Endometrium (tissue), 2 donors: ENCODE measurements around the gene OR6J1.
"Not testable (repeated sequence)": the region's sequence is repeated elsewhere in the genome, so short reads cannot be mapped to it uniquely, and the experiment has no call there.

Experiments
- FAIRE-seq: peaks from 2 replicates; lab custom pipeline; 2012; peaks lifted over from hg19 to GRCh38; lab: Jason Lieb, UNC
- donor health status: control.
- donor health status: control.

Gene OR6J1

GRCh38 chr14:22650960-22651521 is 6.9 kb upstream of the OR6J1 start:
- no peak for FAIRE-seq

GRCh38 chr14:22650046-22650739 is 6.0 kb upstream of the OR6J1 start:
- no peak for FAIRE-seq

- no peak for FAIRE-seq
Measured at GRCh38 chr14:22648506-22648905, 4.4 kb upstream of the OR6J1 start.

GRCh38 chr14:22646570-22647254 is 2.6 kb upstream of the OR6J1 start:
- FAIRE-seq, result no peak

GRCh38 chr14:22641846-22642245 is 2.3 kb downstream of the OR6J1 start:
- no peak for FAIRE-seq

GRCh38 chr14:22640192-22640591 is 4.0 kb downstream of the OR6J1 start:
- no peak for FAIRE-seq

GRCh38 chr14:22635980-22636379 is 8.2 kb downstream of the OR6J1 start:
- not testable (repeated sequence) for FAIRE-seq

GRCh38 chr14:22634233-22634900 is 9.8 kb downstream of the OR6J1 start:
- no peak for FAIRE-seq

- FAIRE-seq, result no peak
Measured at GRCh38 chr14:22630486-22630885, 13.7 kb downstream of the OR6J1 start.

- FAIRE-seq, result no peak
Measured at GRCh38 chr14:22630066-22630465, 14.1 kb downstream of the OR6J1 start.

GRCh38 chr14:22629361-22629760 is 14.8 kb downstream of the OR6J1 start:
- no peak for FAIRE-seq

GRCh38 chr14:22627506-22628263 is 16.5 kb downstream of the OR6J1 start:
- no peak for FAIRE-seq

- FAIRE-seq, result no peak
Measured at GRCh38 chr14:22626590-22626989, 17.6 kb downstream of the OR6J1 start.

GRCh38 chr14:22623047-22623446 is 21.1 kb downstream of the OR6J1 start:
- no peak for FAIRE-seq

GRCh38 chr14:22622255-22622654 is 21.9 kb downstream of the OR6J1 start:
- FAIRE-seq, result no peak

- FAIRE-seq, result not testable (repeated sequence)
Measured at GRCh38 chr14:22615765-22616164, 28.4 kb downstream of the OR6J1 start.

- FAIRE-seq, result no peak
Measured at GRCh38 chr14:22614240-22614799, 29.8 kb downstream of the OR6J1 start.

GRCh38 chr14:22613736-22614239 is 30.4 kb downstream of the OR6J1 start:
- FAIRE-seq, result no peak

- no peak for FAIRE-seq
Measured at GRCh38 chr14:22613106-22613695, 31.0 kb downstream of the OR6J1 start.

- no peak for FAIRE-seq
Measured at GRCh38 chr14:22610931-22611330, 33.2 kb downstream of the OR6J1 start.

- FAIRE-seq, result no peak
Measured at GRCh38 chr14:22607291-22607690, 36.9 kb downstream of the OR6J1 start.
